Femur (tissue), 1 donor: Measurements from ENCODE around the gene ARMH4.

Experiments
- DNase-seq: peaks from one replicate; pipeline ENCODE4 v3.0.0-alpha.2; 2017

The ARMH4 gene

DNA sequence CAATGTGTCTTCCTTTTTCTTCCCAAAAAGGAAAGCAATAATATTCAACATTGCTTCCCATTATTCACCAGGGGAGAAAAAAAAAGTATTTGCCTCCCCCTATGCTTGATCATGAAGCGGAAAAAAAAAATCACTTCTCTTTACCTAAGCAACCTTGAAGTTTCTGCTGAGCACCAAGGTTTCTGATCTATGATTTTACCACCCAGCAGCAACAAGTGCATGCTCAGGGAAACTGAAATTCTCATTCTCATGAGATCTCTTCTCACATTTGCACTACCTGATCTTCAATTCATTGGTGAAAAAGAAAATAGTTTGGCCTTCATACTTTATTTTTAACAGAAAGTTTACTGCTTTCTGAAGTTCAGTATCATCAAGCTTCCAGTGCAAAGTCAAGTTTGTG, 125.8 kb downstream of the ARMH4 start:
- no peak for DNase-seq

DNA sequence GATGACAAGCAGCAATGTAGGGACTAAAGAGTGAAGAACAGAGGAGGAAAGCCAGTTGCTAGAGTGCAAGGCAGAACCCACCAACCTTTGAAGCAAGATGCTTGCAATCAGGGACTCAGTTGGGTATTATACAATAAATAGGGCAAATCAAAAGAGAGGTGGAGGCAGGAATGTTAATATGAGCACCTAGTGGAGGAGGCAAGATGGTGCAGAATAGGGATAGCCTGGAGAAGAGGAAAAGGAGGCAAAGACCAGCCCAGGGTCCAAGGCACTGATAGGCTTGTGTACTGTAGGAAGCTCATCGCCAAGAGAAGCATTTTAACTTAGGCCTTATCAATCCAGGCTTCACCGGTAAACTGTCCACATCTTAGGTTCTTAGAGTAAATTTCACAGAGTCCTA, 137.2 kb downstream of the ARMH4 start:
- DNase-seq = no peak

DNA sequence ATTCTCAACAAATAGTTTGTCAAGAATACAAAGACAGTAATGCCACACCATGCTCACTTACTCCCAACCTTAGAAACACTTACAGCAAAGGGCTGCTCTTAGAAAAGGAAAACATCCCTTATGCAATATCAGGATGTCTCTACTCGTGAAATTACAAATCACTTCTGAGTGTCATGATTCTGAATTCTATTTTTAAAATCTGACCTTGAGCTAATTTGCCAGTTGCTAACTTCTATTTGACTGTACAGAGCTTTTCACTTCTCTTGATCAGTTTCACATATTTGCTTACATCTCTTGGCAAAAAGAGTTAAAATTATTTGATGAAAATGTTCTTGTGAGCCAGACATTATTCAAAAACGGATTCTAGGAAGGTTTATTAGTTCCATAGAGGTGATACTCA, 149.4 kb downstream of the ARMH4 start:
- no peak for DNase-seq

DNA sequence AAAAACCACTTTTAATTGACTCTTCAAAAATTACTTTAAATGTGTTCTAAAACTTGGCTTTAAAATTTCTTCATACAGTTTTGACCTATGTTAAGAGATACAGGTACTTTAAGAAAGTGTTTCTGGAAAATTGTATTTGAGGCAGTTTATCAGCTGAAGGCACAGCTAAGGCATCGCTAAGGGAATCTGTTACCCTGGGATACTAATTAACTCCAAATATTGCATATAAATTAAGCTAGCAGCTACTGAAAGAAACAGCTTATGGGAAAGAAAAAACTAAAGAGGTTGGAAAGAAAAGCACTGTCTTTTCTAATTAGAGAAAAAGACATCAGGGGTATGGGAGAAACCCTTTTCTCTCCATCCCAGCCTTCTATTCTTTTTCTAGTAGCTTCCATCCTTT, 152.0 kb downstream of the ARMH4 start:
- DNase-seq = no peak

GRCh38 chr14:57999471-57999870, 152.5 kb downstream of the ARMH4 start:
- no peak for DNase-seq

GRCh38 chr14:57998766-57999165, 153.2 kb downstream of the ARMH4 start:
- DNase-seq = no peak

- DNase-seq = no peak
Measured at GRCh38 chr14:57991353-57991752, 160.7 kb downstream of the ARMH4 start.

DNA sequence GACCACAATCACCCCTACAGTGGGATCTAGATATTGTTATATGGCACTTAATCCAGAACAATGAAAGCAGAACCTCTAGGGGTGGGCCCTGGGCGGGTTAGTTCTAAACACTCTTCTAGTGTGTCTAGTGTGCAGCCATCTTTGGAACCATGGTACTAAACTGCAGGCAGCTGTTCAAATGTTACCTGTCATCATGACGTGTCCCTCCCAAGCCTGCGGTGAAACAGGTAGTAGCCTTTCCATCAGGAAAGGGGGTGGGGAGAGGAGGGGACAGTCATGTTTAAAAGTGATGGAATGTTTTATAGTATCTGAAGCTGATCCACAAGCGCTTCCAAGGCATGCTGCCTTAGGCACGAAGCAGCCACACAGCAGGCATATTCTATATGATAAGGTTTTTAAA, 163.6 kb downstream of the ARMH4 start:
- DNase-seq = no peak

DNA sequence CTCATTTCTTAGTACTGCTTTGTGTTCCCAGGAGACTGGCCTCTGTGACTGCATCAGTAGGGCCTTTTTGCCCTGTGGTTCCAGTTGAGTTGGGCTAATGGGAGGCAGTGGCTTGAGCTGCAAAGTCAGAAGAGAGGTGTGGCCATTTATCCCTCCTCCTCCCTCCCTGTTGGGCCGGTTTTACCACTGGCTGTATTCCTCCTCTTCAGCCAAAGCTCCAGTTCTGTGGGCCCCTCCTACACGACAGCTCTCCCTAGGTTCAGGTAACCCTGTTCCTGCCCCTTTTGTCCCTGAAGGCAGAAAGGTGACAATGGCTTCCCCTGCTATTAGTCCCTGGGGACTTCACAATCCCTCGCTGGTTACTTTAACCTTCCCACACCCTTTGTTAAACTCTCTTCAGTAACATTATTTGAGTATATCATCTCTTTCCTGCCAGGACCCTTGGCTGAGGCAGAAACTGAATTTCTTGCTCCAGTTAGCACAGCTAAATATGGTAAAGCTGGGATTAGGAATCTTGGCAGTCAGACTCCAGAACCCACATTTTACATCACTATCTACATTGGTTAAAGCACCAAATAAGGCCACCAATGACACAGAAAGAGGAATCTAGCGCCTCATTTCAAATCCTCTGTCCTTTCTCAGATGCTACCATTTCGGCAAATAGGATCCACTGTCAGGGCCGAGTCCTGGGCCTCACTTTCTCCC, 164.3 kb downstream of the ARMH4 start:
- no peak for DNase-seq

DNA sequence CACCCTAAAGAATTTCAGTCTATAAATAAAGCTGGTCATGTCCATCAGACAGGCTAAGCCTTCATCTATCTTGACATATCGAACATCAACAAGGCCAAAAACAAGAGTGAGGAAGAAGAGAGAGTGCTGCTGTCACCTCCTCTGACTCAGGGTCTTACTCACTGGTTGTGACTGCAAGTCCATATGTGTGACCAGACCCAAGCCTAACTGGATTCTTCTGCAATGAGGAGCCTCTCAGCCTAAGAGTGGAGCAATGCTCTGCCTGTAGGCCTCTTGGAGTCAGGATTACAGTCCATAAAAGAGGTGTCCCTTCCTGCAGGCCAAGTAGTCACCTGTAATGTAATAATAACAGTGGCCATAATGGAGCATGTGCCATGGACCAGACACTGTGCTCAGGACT, 165.0 kb downstream of the ARMH4 start:
- DNase-seq = no peak

DNA sequence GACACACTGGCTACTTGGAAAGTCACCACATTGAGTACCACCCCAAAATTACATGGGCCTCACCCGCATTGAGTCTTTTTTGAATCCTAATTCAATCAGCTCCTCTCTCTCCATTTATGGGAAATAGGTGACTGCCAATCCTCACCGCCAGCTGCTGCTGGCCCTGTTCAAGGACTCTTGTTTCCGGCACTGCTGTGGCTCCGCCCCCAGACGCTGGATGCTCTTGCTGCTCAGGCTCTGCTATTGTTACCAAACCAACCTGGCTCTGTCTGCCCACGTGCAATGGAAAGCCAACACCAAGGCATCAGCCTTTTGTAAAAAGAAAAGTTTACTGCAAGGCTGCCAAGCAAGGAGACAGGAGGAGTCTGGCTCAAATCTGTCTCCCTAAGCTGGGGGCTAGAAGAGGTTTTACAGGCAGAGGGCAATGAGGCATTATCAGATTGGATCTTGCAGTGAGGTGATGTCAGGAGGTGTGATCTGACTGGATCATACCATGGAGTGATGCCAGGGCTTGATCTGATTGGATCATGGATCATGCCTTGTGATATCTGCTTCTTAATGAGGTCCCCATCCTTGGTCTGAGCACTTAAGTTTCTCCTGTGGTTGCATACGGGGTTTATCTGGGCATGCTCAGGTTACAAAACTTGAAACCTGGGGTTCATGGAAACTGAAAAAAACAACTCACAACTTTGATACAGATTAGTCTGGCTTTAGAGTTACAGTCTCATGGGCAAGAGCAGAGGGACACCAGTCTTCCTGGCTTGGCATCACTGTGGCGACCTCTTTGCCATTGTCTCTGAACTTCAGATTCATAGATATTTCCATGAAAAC, 169.0 kb downstream of the ARMH4 start:
- DNase-seq = peak; percentile 43

DNA sequence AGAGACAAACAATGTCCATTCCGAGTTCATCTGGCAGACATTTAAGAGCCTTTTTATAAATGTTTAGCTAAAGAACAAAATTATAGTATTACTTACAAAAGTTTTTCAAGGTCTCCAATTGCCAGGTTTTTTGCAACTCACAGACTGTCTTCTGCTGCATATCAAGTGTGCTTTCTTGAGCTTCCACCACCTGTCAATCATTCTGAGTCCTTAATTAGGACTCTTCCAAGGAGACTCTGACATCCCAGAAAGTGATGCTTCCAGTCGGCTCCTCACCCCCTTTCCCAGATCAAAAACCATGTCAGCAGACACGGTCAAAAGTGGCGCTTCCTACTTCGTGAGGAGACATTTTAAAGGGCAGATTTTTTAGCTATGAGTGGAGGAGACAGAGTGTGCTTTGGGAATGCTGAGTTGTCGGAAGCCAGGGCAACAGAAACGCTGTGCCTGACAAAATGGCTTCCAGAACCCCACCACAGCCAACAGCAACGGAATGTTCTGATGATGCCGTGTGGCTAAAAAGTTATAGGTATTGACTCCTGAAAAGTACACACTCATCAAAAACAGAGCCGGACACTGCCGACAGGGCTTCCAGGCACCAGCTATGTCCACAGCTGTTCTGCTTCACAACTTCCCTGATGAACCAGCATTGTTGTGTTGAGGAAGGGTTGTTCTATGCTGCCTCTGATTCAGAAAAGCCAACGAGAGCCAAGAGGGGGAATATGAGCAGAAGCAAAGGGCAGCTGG, 170.0 kb downstream of the ARMH4 start:
- no peak for DNase-seq

DNA sequence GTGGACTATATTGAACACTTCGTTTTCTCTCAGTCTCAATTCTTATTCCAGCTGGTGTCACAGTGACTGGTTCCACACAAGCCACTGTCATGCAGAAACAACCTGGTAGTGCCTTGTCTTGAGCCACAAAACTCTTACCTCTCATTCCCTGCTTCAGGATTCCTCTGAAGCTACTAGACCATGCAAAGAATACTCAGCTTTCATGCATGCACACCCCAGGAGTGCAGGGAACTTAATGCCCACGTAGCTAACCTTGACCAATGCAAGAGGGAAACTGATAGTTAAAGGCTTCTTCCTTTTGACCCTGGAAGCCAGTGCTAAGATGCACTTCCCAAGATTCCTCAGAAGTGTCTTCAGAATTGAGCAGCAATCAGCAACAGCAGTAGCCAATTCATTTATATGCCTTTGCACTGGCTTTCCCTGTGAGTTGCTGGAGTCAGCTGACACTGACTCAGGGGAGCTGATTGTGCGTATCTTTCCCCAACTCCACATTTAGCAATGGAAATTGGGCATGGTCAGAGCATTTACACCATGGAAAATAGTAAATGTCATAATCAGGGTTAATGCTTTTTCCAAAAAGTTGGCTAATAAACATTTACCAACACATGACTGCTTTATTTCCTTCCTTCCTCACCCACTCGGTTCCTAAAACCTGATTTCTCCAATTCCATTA, 172.5 kb downstream of the ARMH4 start:
- no peak for DNase-seq

GRCh38 chr14:57976701-57977100, 175.3 kb downstream of the ARMH4 start:
- DNase-seq = no peak

DNA sequence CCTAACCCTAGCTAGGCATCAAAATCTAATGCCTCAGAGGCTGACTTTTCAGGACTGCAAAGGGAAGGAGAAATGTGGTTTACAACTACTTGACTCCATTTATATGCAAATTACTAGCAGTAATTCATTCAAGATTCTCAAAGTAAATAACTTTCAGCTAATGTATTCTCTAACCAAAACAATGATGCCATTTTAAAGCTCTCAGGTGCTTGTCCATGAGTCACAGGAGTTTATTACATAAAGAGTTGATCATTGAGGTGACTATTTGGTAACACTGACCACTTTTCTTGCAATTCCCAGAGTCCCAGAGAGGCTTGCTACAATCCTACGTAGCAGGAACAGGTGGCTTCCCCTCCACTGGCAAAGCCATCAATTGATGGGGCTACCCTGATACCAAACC, 177.1 kb downstream of the ARMH4 start:
- no peak for DNase-seq

- no peak for DNase-seq
Measured at GRCh38 chr14:57970594-57970993, 181.4 kb downstream of the ARMH4 start.

DNA sequence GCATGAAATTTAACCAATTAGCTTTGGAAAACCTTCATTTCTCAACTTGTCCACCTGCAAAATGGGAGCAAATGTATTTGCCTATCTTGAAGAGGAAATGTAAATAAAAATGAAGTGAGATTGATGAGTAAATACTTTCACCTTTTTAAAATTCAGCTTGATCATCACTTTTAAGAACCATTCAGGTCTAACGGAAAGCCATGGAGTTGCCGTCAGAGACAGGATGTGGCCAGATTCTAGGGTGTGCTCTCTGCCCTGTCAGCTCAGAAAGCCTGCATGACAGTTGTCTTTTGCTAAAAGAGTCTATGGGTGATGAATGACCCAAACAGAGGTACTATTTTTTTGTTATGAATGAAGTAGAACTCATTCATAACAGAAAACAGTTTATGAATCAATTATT, 181.8 kb downstream of the ARMH4 start:
- DNase-seq = no peak

GRCh38 chr14:57963071-57963470, 188.9 kb downstream of the ARMH4 start:
- DNase-seq = no peak

- peak; percentile 54 for DNase-seq
Measured at GRCh38 chr14:57962325-57963035, 189.5 kb downstream of the ARMH4 start.

DNA sequence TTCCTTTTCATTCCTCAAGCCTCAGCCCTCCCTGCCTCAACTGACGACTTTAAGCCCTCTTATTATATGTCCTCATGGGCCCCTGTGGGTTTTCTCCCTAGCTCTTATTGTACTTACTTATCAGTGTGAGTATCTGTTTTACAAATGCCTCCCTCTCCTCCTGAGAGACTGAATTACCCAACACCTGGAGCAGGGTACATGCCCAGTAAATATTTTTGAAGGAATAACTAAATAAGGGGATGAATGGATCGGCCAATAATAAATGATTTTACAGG, 190.3 kb downstream of the ARMH4 start:
- no peak for DNase-seq

GRCh38 chr14:57960946-57961785, 190.8 kb downstream of the ARMH4 start:
- DNase-seq = no peak

DNA sequence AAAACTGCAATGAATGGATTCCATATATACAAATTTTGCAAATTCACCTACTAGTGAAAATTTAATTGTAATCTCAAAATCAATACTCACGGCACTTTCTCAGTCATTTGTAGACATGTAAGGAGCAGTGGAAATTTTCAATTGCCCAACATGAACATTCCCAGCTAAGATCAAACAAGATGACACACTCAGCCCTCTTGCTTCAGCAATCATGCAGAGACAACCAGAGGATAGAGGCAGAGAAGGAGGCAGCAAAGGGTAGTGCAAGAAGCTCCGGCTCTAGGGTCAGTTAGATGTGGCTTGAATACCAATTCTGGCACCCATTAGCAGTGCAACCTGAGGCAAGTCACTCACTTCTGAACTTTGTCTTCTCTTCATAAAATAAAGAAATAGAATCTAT, 194.6 kb downstream of the ARMH4 start:
- no peak for DNase-seq
